ENCODE data around the gene TASL. TPM values are rescaled to one million over a fixed set of nuclear protein-coding genes. Genes with fewer than 3 reads are reported as not detected.

TASL gene
- total RNA-seq, 1 donor from 2014 or later: not detected

DNA sequence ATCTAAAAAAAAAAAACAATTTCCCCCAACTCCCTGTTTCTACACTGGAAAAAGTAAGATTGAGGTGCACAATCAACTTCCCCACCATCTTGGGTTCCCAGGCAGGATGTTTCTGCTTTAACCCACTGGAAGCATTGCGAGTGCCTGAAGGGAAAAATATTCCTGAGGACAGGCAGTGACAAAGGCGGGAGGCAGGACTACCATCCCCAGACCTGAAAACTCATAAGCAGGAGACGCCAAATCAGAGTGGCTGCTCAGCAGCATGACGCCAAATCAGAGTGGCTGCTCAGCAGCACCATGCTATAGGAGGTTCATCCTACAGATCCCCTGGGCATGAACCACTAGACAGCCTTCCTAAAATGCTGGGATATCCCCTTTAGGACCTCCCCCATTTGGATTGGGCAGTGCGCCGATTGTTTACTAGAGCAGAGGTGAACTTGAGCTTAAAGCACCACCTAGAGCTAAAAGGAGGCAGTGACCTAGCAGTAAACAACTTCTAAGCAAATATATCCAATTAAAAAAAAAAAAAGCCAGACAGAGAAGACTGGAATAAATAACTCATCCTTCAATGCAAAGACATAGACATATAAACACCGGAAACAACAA, 40.7 kb upstream of the TASL start:
- DNase-seq (ENCODE audit: low spot score): no peak
- Mint-ChIP-seq H3K27me3 (ENCODE audit: low read depth) (no peaks in the 10 kb centered on the region), H3K9me3 (ENCODE audit: low read depth) (peaks cover 31% of the 10 kb centered on the region), H3K4me3 (ENCODE audit: unreplicated experiment) (no peak overlapping the region), H3K36me3 (ENCODE audit: low read depth) (peaks cover 2% of the 10 kb centered on the region), H3K4me1 (ENCODE audit: low read depth) (peaks cover 6% of the 10 kb centered on the region), H3K27ac (ENCODE audit: unreplicated experiment) (no peak overlapping the region)
- TF ChIP-seq, protein P1, sequence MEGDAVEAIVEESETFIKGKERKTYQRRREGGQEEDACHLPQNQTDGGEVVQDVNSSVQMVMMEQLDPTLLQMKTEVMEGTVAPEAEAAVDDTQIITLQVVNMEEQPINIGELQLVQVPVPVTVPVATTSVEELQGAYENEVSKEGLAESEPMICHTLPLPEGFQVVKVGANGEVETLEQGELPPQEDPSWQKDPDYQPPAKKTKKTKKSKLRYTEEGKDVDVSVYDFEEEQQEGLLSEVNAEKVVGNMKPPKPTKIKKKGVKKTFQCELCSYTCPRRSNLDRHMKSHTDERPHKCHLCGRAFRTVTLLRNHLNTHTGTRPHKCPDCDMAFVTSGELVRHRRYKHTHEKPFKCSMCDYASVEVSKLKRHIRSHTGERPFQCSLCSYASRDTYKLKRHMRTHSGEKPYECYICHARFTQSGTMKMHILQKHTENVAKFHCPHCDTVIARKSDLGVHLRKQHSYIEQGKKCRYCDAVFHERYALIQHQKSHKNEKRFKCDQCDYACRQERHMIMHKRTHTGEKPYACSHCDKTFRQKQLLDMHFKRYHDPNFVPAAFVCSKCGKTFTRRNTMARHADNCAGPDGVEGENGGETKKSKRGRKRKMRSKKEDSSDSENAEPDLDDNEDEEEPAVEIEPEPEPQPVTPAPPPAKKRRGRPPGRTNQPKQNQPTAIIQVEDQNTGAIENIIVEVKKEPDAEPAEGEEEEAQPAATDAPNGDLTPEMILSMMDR (IDR thresholded peaks at IDR 0.05): no peak

DNA sequence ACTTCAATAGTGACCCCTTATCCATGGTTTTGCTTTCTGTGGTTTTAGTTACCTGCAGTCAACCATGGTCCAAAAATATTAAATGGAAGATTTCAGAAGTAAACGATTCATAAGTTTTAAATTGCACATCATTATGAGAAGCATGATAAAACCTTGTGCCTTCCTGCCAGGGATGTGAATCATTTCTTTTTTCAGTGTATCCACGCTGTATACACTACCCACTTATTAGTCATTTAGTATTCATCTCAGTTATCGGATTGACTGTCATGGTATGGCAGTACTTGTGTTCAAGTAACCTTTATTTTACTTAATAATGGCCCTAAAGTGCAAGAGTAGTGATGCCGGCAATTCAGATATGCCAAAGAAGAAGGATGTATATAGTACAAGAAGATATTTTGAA, 37.7 kb upstream of the TASL start:
- H3K4me3 Mint-ChIP-seq (ENCODE audit: unreplicated experiment): no peak overlapping the region
- no peak overlapping the region for H3K27ac Mint-ChIP-seq (ENCODE audit: unreplicated experiment)
- H3K36me3 Mint-ChIP-seq (ENCODE audit: low read depth): no peaks in the 10 kb centered on the region
- H3K9me3 Mint-ChIP-seq (ENCODE audit: low read depth): peaks cover 14% of the 10 kb centered on the region
- TF ChIP-seq, protein P1 (IDR thresholded peaks at IDR 0.05): no peak
- no peak for DNase-seq (ENCODE audit: low spot score)
- no peaks in the 10 kb centered on the region for H3K27me3 Mint-ChIP-seq (ENCODE audit: low read depth)
- peaks cover 4% of the 10 kb centered on the region for H3K4me1 Mint-ChIP-seq (ENCODE audit: low read depth)

DNA sequence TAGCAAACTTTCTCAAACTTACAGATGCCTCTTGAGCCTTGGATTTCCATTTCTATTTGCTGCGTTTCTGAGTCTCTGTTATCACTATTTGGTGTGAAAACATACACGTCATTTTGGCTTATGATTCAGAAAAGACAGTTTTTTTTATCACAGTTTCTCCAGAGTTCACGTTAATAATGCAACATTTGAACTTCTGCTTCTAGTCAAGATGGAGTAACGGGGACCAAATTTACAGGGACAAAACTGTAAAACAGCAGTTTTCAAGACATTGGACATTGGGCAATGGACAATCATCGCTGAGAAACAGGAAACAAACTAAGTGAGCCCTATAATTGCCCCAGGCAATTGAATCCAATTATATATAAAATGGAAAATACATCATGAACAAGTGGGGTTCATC, 36.2 kb upstream of the TASL start:
- Mint-ChIP-seq H3K9me3 (ENCODE audit: low read depth) (peaks cover 14% of the 10 kb centered on the region), H3K36me3 (ENCODE audit: low read depth) (no peaks in the 10 kb centered on the region), H3K27ac (ENCODE audit: unreplicated experiment) (no peak overlapping the region), H3K4me1 (ENCODE audit: low read depth) (peaks cover 7% of the 10 kb centered on the region), H3K4me3 (ENCODE audit: unreplicated experiment) (no peak overlapping the region), H3K27me3 (ENCODE audit: low read depth) (no peaks in the 10 kb centered on the region)
- TF ChIP-seq, protein P1 (IDR thresholded peaks at IDR 0.05): no peak
- no peak for DNase-seq (ENCODE audit: low spot score)

DNA sequence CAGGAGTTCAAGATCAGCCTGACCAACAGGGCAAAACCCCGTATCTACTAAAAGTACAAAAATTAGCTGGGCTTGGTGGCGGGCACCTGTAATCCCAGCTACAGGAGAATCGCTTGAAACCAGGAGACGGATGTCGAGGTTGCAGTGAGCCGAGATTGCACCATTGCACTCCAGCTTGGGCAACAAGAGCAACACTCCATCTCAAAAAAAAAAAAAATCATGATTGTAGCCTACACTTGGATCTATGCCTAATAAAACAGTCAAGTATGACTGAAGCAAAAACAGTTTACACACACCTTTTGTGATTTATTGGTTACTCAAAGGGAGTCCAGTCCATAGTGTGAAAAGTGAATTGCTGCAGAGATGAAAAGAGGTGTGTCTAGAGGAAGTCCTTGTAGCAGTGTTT, 34.7 kb upstream of the TASL start:
- no peak for DNase-seq (ENCODE audit: low spot score)
- Mint-ChIP-seq H3K36me3 (ENCODE audit: low read depth) (no peaks in the 10 kb centered on the region), H3K4me3 (ENCODE audit: unreplicated experiment) (no peak overlapping the region), H3K27ac (ENCODE audit: unreplicated experiment) (no peak overlapping the region), H3K4me1 (ENCODE audit: low read depth) (peaks cover 7% of the 10 kb centered on the region), H3K27me3 (ENCODE audit: low read depth) (no peaks in the 10 kb centered on the region), H3K9me3 (ENCODE audit: low read depth) (peaks cover 14% of the 10 kb centered on the region)
- TF ChIP-seq, protein P1 (IDR thresholded peaks at IDR 0.05): no peak

DNA sequence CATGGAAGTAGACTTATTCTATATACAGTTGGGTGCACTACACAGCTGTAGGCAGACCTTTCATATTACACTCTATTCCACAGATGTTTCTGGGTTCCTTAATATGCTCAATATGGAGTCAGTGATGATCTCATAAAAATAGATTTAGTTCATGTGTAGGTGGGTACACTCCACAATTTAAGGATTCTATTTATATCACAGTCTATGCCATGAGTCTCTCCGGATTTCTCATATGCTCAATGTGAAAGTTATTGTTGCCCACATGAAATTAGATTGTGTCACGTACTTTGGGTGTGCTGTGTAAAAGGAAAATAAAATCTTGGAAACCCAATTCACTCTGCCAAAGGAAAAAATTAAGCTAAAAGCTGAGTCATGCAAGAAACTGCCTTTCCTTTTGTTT, 32.5 kb upstream of the TASL start:
- Mint-ChIP-seq H3K9me3 (ENCODE audit: low read depth) (no peaks in the 10 kb centered on the region), H3K27me3 (ENCODE audit: low read depth) (no peaks in the 10 kb centered on the region), H3K36me3 (ENCODE audit: low read depth) (no peaks in the 10 kb centered on the region), H3K27ac (ENCODE audit: unreplicated experiment) (no peak overlapping the region), H3K4me3 (ENCODE audit: unreplicated experiment) (no peak overlapping the region), H3K4me1 (ENCODE audit: low read depth) (peaks cover 7% of the 10 kb centered on the region)
- no peak for DNase-seq (ENCODE audit: low spot score)
- TF ChIP-seq, protein P1 (IDR thresholded peaks at IDR 0.05): no peak

Data from chondrocyte (in vitro differentiated cells).